Keratinocyte (primary cell): Measurements from ENCODE around the gene ACTR3.

Experiments
- EZH2 ChIP-seq: IDR thresholded peaks from one replicate; pipeline ENCODE4 v1.6.1; 2012; ENCODE audit warnings: inconsistent platforms, mild to moderate bottlenecking, low read length, moderate library complexity
- TF ChIP-seq, protein P1 (sequence below), 3 experiments: IDR thresholded peaks in 1 of 3; conservative IDR thresholded peaks in 1 of 3; optimal IDR thresholded peaks in 1 of 3; 2 replicates in 2 of 3; 3 replicates in 1 of 3; pipeline versions ENCODE3 to v1.5.1; 2011; ENCODE audit warnings: low read length in 3 of 3, mild to moderate bottlenecking in 3 of 3, moderate library complexity in 2 of 3, control low read depth in 1 of 3, inconsistent platforms in 1 of 3; ENCODE audit not compliant: insufficient read depth in 2 of 3; ENCODE audit errors: extremely low read depth in 1 of 3

DNA sequence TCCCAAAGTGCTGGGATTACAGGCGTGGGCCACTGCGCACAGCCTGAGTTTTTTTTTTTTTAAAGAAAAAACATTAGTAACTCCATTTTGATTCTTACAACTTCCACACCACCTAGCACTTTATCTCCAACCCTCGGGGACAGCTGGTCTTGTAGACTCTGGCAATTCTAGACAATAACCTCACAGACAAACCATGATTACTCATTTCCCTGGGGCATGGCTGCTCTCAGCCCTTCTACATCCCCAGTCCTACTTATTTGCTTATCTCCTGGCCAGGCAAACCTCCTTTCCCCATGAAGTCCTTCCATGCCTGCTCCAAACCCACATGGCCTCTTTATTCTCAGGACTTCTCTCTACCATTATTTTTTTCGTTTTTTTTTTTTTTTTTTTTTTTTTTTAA, 91.1 kb downstream of the ACTR3 start:
- TF ChIP-seq, protein P1, sequence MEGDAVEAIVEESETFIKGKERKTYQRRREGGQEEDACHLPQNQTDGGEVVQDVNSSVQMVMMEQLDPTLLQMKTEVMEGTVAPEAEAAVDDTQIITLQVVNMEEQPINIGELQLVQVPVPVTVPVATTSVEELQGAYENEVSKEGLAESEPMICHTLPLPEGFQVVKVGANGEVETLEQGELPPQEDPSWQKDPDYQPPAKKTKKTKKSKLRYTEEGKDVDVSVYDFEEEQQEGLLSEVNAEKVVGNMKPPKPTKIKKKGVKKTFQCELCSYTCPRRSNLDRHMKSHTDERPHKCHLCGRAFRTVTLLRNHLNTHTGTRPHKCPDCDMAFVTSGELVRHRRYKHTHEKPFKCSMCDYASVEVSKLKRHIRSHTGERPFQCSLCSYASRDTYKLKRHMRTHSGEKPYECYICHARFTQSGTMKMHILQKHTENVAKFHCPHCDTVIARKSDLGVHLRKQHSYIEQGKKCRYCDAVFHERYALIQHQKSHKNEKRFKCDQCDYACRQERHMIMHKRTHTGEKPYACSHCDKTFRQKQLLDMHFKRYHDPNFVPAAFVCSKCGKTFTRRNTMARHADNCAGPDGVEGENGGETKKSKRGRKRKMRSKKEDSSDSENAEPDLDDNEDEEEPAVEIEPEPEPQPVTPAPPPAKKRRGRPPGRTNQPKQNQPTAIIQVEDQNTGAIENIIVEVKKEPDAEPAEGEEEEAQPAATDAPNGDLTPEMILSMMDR (optimal IDR thresholded peaks at IDR 0.05 in 1 of 3, IDR thresholded peaks at IDR 0.05 in 1 of 3, conservative IDR thresholded peaks at IDR 0.05 in 1 of 3; ENCODE audit: extremely low read depth in 1 of 3, insufficient read depth in 2 of 3, low read length in 3 of 3), result no peak
- no peak for TF ChIP-seq EZH2
